Keratinocyte (primary cell): ENCODE data around the gene C2. TPM values are rescaled to one million over a fixed set of nuclear protein-coding genes. Genes with fewer than 3 reads are reported as not detected.

Source experiments
- DNase-seq: peaks from one replicate; pipeline ENCODE4 v3.0.0-alpha.2; 2011; ENCODE audit warnings: low read depth, missing footprints, low spot score
- FAIRE-seq: peaks from 2 replicates; lab custom pipeline; 2011; peaks lifted over from hg19 to GRCh38; lab: Jason Lieb, UNC
- H2AFZ ChIP-seq: 2 replicates; pipeline ENCODE4 v1.6.0; 2012; ENCODE audit warnings: low read length, control low read depth, inconsistent platforms; ENCODE audit not compliant: control insufficient read depth
- H3K27ac ChIP-seq: 2 replicates; pipeline ENCODE4 v1.5.1; 2011; ENCODE audit warnings: low read length; ENCODE audit not compliant: control insufficient read depth, insufficient read depth
- H3K27me3 ChIP-seq: 3 replicates; pipeline ENCODE4 v1.6.0; 2011; ENCODE audit warnings: low read length; ENCODE audit not compliant: control insufficient read depth, insufficient read depth; ENCODE audit errors: extremely low read depth
- H3K36me3 ChIP-seq, 2 experiments: 2 replicates in 1 of 2; 3 replicates in 1 of 2; pipeline ENCODE4 v1.5.1; 2011; ENCODE audit warnings: low read length in 2 of 2, mild to moderate bottlenecking in 1 of 2; ENCODE audit not compliant: control insufficient read depth in 2 of 2, insufficient read depth in 2 of 2; ENCODE audit errors: extremely low read depth in 1 of 2
- H3K4me1 ChIP-seq: 3 replicates; pipeline ENCODE4 v1.5.1; 2011; ENCODE audit warnings: low read length; ENCODE audit not compliant: control insufficient read depth, insufficient read depth; ENCODE audit errors: extremely low read depth
- H3K4me2 ChIP-seq: 3 replicates; pipeline ENCODE4 v1.6.0; 2011; ENCODE audit warnings: low read depth, low read length; ENCODE audit not compliant: control insufficient read depth, insufficient read depth; ENCODE audit errors: extremely low read depth
- H3K4me3 ChIP-seq, 3 experiments: fragments of 200-600 bp in 1 of 3; sonication (generic) in 1 of 3; 2 replicates in 2 of 3; 3 replicates in 1 of 3; pipeline ENCODE4 v1.5.1; 2011 to 2016; ENCODE audit warnings: low read length in 3 of 3, mild to moderate bottlenecking in 3 of 3, control low read depth in 2 of 3, inconsistent platforms in 1 of 3, low read depth in 1 of 3, mixed read lengths in 1 of 3, mixed run types in 1 of 3, moderate library complexity in 1 of 3; ENCODE audit not compliant: control insufficient read depth in 2 of 3, insufficient read depth in 2 of 3; ENCODE audit errors: extremely low read depth in 1 of 3
- H3K79me2 ChIP-seq: 2 replicates; pipeline ENCODE4 v1.6.0; 2012; ENCODE audit warnings: low read length; ENCODE audit not compliant: control insufficient read depth, insufficient read depth
- H3K9ac ChIP-seq: 3 replicates; pipeline ENCODE4 v1.6.0; 2011; ENCODE audit warnings: low read length; ENCODE audit not compliant: control insufficient read depth, insufficient read depth; ENCODE audit errors: extremely low read depth
- H3K9me1 ChIP-seq: 3 replicates; pipeline ENCODE4 v1.6.0; 2011; ENCODE audit warnings: low read length; ENCODE audit not compliant: control insufficient read depth, insufficient read depth; ENCODE audit errors: extremely low read depth
- H3K9me3 ChIP-seq: 2 replicates; pipeline ENCODE4 v1.5.1; 2012; ENCODE audit warnings: low read depth, low read length; ENCODE audit not compliant: control insufficient read depth
- H4K20me1 ChIP-seq: 3 replicates; pipeline ENCODE4 v1.6.0; 2011; ENCODE audit warnings: low read length; ENCODE audit not compliant: control insufficient read depth, insufficient read depth; ENCODE audit errors: extremely low read depth
- EZH2 ChIP-seq: IDR thresholded peaks from one replicate; pipeline ENCODE4 v1.6.1; 2012; ENCODE audit warnings: inconsistent platforms, mild to moderate bottlenecking, low read length, moderate library complexity
- dilution Hi-C: fragments of 300-500 bp; cut with MboI; formaldehyde crosslinking; loops from one replicate; pipeline ENCODE4 v1.7.0; 2020; ENCODE audit warnings: low sequenced_read_pairs; ENCODE audit not compliant: extremely low pct_ligation_motif_present
- polyA plus RNA-seq, 5 experiments: library from polyadenylated mRNA; depleted of rRNA in 3 of 5; stranded (reverse) in 3 of 5; stranded (forward) in 1 of 5; unstranded in 1 of 5; fragments of >200 nt; gene quantifications; 1 replicate in 1 of 5; 2 replicates in 3 of 5; 3 replicates in 1 of 5; pipeline versions ENCODE4 v1.2.1 to v1.2.3, GENCODE V29; 2011 to 2012; ENCODE audit warnings: missing spikeins in 2 of 5, low read depth in 1 of 5, low replicate concordance in 1 of 5
- TF ChIP-seq, protein P1 (sequence below), 3 experiments: IDR thresholded peaks in 1 of 3; conservative IDR thresholded peaks in 1 of 3; optimal IDR thresholded peaks in 1 of 3; 2 replicates in 2 of 3; 3 replicates in 1 of 3; pipeline versions ENCODE3 to v1.5.1; 2011; ENCODE audit warnings: low read length in 3 of 3, mild to moderate bottlenecking in 3 of 3, moderate library complexity in 2 of 3, control low read depth in 1 of 3, inconsistent platforms in 1 of 3; ENCODE audit not compliant: insufficient read depth in 2 of 3; ENCODE audit errors: extremely low read depth in 1 of 3

C2 gene
- polyA plus RNA-seq, 1 donor (not counting 4 experiments of a cell fraction or from before 2014, with no cell fraction given), result not detected

DNA sequence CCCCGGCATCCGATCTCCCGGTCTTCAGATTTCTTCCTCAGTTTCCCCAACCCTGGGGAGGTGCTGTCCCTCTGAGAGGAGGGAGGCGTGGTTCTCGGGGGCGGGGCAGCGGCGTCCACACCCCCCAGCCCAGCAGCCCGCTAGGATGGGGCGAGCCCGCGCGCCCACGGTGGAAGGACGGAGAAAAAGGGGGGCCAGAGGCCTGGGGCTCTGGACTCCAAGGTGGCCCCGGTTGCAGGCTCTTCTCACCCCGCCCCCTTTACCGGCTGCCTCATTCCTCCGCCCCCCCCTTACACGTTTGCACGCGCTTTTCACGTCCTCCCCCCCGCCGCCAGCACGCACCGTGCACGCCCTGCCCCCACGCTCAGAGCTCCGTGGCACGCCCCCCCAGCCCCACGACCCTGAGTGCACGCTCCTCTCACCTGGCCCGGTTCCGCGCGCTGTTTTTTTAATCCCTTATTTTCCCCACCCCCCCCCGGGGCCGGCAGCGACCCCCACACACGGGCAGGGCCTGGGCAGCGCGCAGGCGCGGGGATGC, 26.0 kb upstream of the C2 start:
- dilution Hi-C loops, result no loop called here
- no peaks in the 10 kb centered on the region for H4K20me1 ChIP-seq
- no peaks in the 10 kb centered on the region for H3K9me3 ChIP-seq
- H3K79me2 ChIP-seq, result no peaks in the 10 kb centered on the region
- no peaks in the 10 kb centered on the region for H3K27me3 ChIP-seq
- peak overlapping the region; percentile 57 to 78 (median 71) for H3K4me3 ChIP-seq
- no peak for TF ChIP-seq EZH2
- TF ChIP-seq, protein P1, sequence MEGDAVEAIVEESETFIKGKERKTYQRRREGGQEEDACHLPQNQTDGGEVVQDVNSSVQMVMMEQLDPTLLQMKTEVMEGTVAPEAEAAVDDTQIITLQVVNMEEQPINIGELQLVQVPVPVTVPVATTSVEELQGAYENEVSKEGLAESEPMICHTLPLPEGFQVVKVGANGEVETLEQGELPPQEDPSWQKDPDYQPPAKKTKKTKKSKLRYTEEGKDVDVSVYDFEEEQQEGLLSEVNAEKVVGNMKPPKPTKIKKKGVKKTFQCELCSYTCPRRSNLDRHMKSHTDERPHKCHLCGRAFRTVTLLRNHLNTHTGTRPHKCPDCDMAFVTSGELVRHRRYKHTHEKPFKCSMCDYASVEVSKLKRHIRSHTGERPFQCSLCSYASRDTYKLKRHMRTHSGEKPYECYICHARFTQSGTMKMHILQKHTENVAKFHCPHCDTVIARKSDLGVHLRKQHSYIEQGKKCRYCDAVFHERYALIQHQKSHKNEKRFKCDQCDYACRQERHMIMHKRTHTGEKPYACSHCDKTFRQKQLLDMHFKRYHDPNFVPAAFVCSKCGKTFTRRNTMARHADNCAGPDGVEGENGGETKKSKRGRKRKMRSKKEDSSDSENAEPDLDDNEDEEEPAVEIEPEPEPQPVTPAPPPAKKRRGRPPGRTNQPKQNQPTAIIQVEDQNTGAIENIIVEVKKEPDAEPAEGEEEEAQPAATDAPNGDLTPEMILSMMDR (optimal IDR thresholded peaks at IDR 0.05 in 1 of 3, IDR thresholded peaks at IDR 0.05 in 1 of 3, conservative IDR thresholded peaks at IDR 0.05 in 1 of 3; ENCODE audit: extremely low read depth in 1 of 3, insufficient read depth in 2 of 3, low read length in 3 of 3), result no peak
- peak overlapping the region; percentile 63 for H3K9ac ChIP-seq
- H3K27ac ChIP-seq, result no peak overlapping the region
- H3K4me2 ChIP-seq, result peak overlapping the region; percentile 85
- peaks cover 0 to 1% of the 10 kb centered on the region in 2 experiments for H3K36me3 ChIP-seq
- no peak overlapping the region for H2AFZ ChIP-seq
- H3K9me1 ChIP-seq, result no peaks in the 10 kb centered on the region
- DNase-seq (no peak), FAIRE-seq (no peak)
- H3K4me1 ChIP-seq, result peaks cover 13% of the 10 kb centered on the region

GRCh38 chr6:31901953-31902643, 25.4 kb upstream of the C2 start, which contains the start of gene ZBTB12:
ZBTB12 (minus strand) TSS chr6:31902086; CDS start chr6:31901305, 781 bp downstream.
- peak within 1 kb of the TSS; percentile 63 for H3K9ac ChIP-seq
- no peaks in the 10 kb centered on the region for H3K79me2 ChIP-seq
- FAIRE-seq (no peak), DNase-seq (no peak)
- peaks cover 10% of the 10 kb centered on the region for H3K4me1 ChIP-seq
- peak within 1 kb of the TSS; percentile 31 for H3K27ac ChIP-seq
- TF ChIP-seq, protein P1 (optimal IDR thresholded peaks at IDR 0.05 in 1 of 3, IDR thresholded peaks at IDR 0.05 in 1 of 3, conservative IDR thresholded peaks at IDR 0.05 in 1 of 3; ENCODE audit: extremely low read depth in 1 of 3, insufficient read depth in 2 of 3, low read length in 3 of 3), result no peak
- no peak for TF ChIP-seq EZH2
- H3K4me2 ChIP-seq, result peak within 1 kb of the TSS; percentile 85
- dilution Hi-C loops, result no loop called here
- peaks cover 0 to 1% of the 10 kb centered on the region in 2 experiments for H3K36me3 ChIP-seq
- no peaks in the 10 kb centered on the region for H4K20me1 ChIP-seq
- H3K27me3 ChIP-seq, result no peaks in the 10 kb centered on the region
- no peaks in the 10 kb centered on the region for H3K9me3 ChIP-seq
- no peaks in the 10 kb centered on the region for H3K9me1 ChIP-seq
- peak within 1 kb of the TSS; percentile 75 for H2AFZ ChIP-seq
- peak within 1 kb of the TSS; percentile 57 to 78 (median 71) for H3K4me3 ChIP-seq
